Non-pigmented ciliary epithelial cell (primary cell): ENCODE measurements around the gene COG5.
A peak's percentile ranks its signal among the peaks of the same experiment; 100 is the strongest.

Experiments
- DNase-seq: peaks from one replicate; pipeline ENCODE4 v3.0.0-alpha.2; 2010; ENCODE audit warnings: low read depth

Gene COG5

DNA sequence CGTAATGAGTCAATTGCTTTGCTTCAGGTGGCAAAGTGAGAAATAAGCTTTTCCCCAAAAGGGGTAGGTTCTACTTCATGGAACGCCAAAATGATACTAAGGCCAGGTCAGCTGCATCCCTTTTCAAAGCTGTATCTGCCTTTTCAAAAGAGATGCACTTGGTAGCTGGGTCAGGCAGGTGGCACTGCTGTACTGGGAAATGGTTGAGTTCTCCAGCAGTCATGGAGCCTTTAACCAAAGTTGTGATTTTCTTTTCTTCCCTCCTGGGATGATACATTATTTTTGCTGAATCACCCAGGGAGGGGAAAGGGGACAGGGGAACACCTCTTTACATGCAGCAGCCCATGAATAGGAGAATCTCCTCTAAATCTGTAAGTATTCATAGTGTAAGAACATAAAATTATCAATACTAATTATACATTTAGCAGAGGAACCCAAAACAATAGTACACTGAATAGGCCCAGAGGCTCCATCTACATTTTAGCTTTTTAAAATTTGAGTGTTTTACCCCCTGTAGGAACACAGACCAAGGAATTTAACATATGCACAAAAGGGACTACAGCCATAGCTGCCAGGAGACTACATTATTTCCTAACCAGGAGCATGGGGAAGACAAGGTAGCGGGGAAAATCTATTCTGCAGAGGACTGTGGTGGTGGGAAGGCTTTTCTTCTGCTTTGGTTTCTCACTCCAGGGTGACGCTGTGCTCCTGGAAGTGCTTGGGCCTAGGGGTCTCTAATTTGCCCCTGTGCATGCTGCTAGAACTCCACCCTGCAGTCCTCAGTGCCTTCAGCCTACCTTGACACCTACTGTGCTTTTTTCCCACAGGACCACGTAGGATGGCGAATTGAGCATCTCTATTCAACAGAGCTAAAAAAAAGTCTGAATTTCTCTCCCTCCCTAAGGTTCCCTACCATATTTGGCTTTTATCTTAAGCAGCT is 100.3 kb downstream of the COG5 start:
- DNase-seq: peak; percentile 35

DNA sequence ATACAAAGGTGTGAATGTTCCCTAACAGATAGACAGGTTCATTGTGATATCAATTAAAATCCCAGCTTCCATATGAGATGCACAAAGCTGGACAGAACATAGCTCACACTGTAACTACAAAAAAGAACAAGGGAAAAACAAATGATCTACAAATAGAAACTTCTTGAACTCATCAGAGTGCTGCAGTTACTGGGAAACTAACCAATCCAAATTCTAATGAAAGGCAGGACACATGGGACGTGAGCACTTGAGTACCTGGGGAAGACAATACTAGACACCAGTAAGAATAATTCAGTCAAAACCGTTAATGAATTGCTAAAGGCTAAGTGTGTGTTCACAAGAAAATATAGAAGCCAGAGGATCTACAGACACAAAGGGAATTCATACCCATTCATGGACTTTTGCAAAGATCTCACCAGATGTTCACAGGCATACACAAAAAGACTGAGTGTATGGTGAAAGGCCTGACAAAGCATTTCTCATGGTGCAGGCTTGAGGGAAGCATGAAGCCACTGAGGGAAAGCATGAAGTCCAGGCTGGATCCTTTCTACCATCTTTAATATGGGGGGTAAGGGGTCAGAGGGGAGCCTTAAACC is 101.7 kb downstream of the COG5 start:
- no peak for DNase-seq

DNA sequence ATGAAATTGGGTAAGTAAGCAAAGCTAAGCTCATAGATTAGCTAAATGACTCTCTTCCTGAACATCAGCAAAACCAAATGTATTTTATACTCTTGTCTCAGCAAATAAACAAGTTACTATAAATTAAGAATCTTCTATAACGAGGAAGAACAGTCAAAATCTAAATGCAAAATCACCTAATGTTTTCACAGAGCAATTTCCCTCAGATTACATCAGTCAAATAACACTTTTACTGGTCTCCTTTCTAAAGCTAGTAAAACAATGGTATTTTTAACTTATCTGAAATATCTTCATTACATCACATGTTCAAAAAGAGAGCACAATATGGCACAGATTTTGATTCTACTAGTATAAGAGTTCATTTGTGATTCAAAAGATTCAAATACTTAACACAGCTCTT is 110.3 kb downstream of the COG5 start:
- no peak for DNase-seq

DNA sequence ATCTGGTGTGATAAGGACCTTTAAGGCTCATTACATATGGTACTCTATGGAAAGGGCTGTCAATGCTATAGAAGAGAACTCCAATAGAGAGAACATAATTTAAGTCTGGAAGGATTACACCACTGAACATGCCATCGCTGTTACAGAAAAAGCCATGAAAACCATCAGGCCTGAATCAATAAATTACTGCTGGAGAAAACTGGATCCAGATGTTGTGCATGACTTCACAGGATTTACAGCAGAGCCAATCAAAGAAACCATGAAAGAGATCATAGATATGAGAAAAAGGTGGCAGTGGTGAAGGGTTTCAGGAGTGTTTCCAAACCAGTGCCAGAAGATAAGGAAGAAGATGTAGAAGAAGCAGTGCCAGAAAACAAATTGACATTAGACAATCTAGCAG is 112.8 kb downstream of the COG5 start:
- DNase-seq: no peak

DNA sequence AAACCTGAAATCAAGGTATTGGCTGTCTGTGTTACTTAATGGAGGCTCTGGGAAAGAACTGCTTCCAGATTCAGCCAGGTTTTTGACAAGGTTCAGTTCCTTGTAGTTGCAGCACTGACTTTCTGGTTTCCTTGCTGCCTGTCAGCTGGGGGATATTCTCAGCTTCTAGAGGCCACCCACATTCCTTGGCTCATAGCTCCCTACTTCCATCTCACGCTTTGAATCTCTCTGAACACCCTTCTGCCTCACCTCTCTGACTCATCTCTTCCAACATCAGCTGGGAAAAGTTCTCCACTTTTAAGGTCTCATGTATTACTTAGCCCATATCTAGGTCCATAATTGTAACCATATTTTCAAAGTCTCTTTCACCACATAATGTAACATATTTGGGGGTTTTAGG is 116.7 kb downstream of the COG5 start:
- DNase-seq: peak; percentile 22

DNA sequence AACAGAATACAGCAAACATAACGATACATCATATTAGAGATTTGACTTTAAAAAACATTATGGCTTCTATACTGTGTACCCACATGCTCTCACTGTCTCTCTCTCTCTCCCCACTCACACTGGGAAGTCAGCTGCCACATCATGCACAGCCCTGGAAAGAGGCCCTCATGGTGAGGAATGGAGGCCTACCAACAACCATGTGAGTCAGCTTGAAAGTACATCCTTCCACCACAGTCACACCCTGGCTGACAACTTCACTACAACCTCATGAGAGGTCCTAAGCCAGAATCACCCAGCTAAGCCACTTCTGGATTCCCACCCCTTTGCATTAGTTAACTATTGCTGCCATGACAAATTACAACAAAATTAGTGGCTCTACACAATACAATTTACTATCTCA is 117.2 kb downstream of the COG5 start:
- DNase-seq: peak; percentile 13

DNA sequence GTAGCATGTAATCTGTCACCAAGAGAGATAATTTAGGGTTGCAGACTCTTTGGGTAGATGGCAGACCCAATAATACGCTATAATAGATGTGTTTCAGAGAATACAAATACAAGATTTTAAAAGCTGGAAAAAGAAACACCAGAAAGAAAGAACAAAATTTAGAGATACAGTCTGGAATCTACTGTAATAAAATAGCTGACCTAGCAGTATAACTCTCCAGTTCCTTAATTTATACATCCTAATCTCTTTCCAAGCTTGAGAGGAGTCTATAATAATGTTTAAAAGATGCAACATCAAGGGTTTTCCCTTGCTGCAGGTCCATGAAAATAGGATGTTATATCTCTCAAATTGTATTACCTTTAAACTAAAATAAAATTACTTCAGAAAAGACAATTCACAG is 121.0 kb downstream of the COG5 start:
- no peak for DNase-seq

DNA sequence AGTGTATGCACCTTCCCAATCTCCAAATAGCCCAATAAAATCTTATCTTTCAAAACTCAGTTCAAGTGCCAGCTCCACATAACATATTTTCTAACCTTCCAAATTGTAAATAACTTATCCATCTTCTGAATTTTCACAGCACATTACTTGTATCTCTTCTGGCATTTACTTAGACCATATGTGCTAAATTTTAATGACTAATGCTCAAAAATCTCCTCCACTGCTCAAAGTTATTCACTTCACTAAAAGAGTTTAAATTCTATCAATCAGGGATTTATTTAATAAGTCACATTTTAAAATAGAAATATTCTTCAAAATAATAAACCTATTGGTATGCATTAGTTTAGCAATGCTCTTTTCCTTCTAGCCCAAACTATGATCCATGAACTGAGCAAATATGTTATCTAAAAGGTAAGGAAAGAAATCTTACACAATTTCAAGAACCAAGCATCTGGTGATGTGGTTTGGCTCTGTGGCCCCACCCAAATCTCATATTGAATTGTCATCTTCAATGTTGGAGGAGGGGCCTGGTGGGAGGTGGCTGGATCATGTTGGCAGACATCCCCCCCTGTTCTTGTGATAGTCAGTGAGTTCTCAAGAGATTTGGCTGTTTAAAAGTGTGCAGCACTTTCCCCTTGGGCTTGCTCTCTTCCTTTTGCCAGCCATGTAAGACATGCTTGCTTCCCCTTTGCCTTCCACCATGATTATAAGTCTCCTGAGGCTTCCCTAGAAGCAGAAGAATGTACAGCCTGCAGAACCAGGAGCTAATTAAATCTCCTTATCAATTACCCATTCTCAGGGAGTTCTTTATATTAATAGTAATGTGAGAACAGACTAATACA is 121.9 kb downstream of the COG5 start:
- DNase-seq: no peak

DNA sequence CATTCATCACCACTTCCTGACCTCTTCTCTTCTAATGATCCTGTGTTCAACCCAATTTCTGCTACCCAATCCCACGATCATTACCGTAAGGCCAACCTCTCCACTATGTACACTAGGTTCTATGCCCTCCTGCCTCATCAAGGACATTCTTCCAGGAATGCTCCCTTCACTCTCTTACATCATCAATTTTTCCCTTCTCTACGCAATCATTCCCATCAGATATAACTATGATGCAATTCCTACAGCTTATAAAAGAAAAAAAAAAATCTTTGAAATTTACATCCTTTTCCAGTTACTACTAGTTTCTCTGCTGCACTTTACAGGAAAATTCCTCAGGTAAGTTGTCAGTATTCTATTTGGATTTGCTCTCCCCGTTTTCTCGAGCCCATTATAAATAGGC is 124.7 kb downstream of the COG5 start:
- DNase-seq: no peak

DNA sequence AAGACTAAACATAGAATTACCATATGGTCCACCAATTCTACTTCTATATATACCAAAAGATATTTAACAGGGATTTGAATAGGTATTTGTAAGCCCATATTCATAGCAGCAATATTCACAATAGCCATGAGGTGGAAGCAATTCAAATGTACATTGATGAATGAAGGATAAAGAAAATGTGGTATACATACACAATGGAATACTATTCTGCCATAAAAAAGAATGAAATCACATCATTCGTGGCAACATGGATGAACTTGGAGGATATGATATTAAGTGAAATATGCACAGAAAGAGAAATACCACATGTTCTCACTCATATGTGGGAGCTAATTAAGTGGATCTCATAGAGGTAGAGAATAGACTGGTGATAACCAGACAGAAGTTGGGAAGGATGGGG is 128.0 kb downstream of the COG5 start:
- DNase-seq: no peak

DNA sequence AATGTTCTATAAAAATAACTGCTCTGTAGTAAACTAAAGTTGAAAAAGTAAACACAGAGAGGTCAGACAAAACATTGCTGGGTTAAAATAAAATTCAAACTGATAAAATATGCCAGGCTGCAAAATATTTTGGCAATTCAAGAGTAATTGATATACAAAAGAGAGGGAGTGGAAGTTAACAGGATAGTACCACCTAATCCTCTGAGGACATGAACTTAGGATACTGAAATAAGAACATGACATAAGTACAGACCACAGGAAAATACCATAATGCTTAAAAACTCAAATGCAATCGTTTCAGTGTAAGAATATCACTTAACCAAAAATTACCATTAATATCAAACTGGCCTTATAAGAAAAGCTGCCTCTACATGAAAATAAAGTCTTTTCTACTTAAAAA is 131.5 kb downstream of the COG5 start:
- DNase-seq: no peak

DNA sequence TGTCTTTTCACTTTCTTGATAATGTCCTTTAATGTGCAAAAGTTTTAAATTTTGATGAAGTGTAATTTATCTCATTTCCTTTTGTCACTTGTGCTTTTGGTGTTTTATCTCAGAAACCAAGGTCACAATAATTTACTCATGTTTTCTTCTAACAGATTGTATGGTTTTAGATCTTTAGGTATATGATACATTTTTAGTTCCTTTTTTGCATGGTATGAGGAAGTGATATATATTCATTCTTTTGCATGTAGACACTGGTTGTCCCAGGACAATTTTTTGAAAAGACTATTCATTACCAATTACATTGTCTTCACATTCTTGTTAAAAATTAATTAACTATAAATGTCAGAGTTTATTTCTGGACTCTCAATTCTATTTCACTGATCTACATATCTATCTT is 133.7 kb downstream of the COG5 start:
- no peak for DNase-seq

DNA sequence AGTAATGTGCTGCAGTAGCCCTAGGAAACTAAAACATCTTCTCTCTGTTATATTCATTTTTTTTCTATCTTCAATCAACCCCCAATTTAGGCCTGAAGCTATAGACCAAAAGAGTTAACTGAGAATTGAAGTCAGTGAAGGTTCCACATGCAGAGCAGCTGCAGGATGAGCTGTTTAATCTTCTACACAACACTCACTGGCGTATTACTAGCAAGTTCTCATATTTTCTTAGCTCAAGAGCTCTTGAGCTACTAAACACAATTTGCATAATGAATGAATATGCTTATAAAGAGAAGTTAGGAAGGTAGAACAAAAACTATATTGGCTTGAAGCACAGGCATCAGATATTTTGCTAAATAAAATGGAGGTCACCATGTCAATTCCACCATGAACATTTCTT is 135.1 kb downstream of the COG5 start:
- no peak for DNase-seq

DNA sequence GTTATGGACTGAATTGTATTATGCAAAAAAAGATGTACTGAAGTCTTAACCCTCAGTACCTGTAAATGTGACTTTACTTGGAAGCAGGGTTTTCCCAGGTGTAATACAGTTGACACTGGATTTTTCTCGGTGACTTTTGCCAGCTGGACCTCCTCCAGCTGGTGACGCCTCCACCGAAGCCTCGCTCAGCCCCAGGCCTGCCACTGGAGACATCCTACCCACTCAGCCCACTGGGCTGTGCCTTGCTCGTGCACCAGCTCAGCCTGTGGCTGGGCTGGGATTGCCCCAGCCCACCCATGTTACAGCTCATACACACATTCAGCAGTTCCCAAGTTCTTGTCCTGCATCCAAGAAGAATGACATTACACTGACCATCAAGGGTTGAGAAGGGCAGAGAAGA is 136.3 kb downstream of the COG5 start:
- no peak for DNase-seq

DNA sequence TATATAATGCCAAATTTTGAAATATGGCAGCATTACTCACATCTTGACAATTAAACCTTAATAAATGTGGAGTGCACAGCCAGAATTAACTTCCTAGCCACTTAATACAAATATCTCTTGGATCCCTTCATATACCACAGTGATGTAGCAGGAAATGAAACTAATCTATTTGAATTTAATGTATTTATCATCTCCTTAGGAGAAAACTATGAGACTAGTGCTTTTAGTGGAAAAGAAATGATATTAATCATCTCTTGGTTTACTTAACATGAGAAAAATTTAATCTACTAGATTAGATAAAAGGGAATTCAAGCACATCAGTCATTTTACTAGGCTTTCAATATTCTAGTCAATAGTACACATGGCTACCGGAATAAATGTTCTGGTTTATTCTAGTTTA is 149.5 kb downstream of the COG5 start:
- no peak for DNase-seq

DNA sequence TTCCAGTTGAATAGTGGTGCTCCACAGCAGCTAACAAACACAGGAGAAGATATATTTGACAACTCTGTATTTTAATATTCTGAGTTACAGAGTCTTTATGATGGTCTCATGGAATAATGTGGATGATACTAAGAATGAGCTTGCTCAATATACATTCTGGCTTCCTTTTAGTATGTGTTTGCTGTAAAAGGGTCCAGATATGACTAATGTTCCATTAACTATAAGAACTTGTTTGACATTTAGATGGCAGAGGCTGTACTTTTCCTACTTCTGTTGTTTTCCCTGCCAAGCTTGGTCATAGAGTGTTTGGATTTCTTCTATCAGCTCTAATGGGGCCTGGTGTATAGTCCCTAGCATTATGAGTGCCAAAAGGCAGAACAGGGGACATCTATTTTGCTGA is 155.4 kb downstream of the COG5 start:
- no peak for DNase-seq

DNA sequence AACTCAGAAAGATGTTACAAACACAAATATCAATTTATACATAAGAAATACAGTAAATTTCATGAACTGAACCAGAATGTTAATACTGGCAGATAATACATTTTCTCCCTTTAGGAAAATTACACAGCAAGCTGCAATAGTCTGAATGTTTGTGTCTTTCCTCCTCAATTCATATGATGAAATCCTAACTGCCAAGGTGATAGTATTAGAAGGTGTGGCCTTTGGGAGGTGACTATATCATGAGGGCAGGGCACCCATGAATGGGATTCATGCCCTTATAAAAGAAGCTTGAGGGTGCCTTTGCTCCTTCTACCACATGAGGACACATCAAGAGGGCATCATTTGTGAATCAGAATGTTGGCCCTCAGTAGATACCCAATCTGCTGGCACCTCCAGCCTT is 158.2 kb downstream of the COG5 start:
- no peak for DNase-seq

DNA sequence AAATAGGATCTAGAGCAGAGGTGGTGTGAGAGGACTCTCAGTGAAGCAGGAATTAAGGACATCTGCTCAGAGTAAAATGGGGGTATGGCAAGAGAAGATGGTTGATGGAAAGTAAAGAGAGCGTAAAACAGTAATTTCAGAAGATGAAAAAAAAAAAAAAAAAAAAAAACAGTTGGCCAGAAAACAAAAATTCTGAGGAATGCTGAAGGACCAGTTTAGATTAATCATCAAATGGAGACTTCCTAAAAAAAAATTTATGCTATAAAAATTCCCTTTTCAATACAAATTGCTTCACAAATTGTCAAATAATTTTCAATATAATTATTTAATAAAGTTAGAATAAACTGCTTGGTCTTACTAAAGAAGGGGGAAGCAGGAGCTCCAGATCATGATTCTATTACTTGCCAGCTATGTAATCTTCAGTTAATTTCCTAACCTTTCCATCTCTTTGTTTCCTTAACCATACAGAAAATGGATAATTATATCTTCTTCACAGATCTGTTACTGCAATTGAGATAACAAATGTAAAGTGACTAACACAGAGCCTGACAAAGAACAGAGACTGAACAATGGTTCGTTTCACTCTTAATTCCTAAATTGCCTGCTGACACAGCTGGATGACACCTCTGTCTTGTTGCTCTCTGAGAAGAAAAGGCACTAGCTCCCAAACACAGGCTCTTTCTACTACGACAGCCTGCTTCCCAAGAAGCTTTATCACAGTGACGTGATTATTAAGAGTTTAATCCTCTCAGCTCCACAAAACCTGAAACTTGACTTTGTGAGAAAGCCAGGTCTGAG is 158.8 kb downstream of the COG5 start:
- DNase-seq: no peak

DNA sequence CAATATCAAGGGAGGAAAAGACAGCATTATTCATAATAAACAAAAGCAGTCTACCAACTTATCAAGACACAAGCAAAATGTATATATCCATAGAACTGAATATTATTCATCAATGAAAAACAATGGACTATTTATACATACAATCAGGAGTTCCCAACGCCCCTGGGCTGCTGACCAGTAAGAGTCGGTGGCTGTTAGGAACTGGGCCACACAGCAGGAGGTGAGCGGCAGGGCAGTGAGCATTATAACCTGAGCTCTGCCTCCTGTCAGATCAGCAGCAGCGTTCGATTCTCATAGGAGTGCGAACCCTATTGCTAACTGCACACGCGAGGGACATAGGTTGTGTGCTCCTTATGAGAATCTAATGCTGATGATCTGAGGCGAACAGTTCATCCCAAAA is 165.6 kb downstream of the COG5 start:
- no peak for DNase-seq

DNA sequence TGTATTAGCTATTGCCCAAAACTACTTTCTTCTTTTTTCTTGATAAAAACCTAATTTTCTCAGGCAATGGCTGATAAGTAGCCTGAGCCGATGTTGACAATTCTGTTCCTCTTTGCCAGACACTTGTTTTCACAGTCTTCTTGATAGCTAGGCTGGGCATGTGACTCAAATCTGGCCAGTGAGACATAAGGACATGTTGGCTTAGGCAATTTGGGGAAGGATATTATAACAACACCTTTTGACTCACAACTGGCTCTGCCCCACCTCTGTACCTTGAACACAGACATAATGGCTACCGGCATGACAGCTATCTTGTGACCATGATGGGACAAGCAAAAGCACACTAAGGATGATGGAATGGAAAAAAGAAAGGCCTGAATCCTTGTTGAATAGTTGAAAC is 166.7 kb downstream of the COG5 start:
- DNase-seq: no peak

DNA sequence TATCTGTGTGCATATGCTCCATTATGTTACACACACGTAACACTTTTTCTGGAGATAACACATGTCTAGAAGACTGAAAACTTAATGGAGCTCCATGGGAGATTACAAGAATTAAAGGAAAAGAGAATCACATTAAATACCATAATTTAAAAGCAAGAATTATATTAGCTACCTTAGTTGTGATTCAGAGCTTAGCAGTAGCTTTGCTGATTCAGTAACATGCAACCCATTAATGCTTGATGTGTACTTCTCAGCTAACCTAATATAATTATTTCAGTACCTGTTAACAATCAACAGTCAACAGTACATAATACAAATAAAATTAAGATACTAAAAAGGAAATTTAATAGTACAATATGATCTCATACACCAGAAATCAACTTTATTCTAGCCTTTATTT is 167.6 kb downstream of the COG5 start:
- no peak for DNase-seq

DNA sequence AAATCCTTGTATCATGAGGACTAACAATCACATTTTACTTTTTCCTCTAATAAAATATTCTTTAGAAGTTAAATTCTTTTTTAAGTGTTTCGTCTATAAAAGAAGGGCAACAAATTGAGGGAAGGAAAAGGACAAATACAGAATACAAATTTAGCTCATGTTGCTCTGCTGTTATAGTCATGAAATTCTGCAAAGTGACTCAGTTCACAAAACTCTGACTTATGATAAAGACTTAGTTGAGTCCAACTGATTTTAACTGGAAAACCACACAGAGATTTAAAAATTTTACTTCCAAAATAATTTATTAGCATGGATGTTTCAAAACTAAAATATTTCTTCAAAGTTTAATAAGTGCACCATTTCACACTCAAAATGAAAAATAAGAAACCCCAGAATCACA is 168.9 kb downstream of the COG5 start:
- peak; percentile 37 for DNase-seq
